ENCODE results near the gene OR1N2. TPM values are rescaled to one million over a fixed set of nuclear protein-coding genes. Genes with fewer than 3 reads are reported as not detected.
"Not testable (repeated sequence)": the region's sequence is repeated elsewhere in the genome, so short reads cannot be mapped to it uniquely, and the experiment has no call there.

OR1N2 gene
- total and polyA plus RNA-seq, 2 of the 4 experiments (the other 2 are of a cell fraction), result not detected

GRCh38 chr9:122531157-122531556 lies 21.8 kb upstream of the OR1N2 start:
- CTCF ChIA-PET; dilution Hi-C loops (cut with HindIII; ENCODE audit: low sequenced_read_pairs, unreplicated experiment): not testable (repeated sequence)

More at GRCh38 chr9:122531157-122531556, 21.8 kb upstream of the OR1N2 start:
- in situ Hi-C loops (cut with MboI; ENCODE audit: low sequenced_read_pairs); H3K36me3 ChIP-seq (ENCODE audit: control insufficient read depth, insufficient read depth, low read length); H3K27me3 ChIP-seq (ENCODE audit: control insufficient read depth, insufficient read depth, low read length); H3K9ac ChIP-seq (ENCODE audit: low read depth, low read length); H2AK5ac ChIP-seq (ENCODE audit: low read depth, low read length); H3K79me1 ChIP-seq (ENCODE audit: low read depth in 1 of 2, low read length in 2 of 2); DNase-seq; H3K4me1 ChIP-seq (ENCODE audit: control insufficient read depth, insufficient read depth, low read length); H2BK5ac ChIP-seq (ENCODE audit: low read depth, low read length, poor library complexity, severe bottlenecking); H3K56ac ChIP-seq (ENCODE audit: extremely low read depth, insufficient read depth, low read length); H4K20me1 ChIP-seq (ENCODE audit: insufficient read depth, low read length); ATAC-seq (ENCODE audit: low read depth); H2BK20ac ChIP-seq (ENCODE audit: low read depth, low read length); H2AFZ ChIP-seq (replicated peaks; ENCODE audit: low read length, poor library complexity); H2BK15ac ChIP-seq (ENCODE audit: low read depth, low read length); H3K4ac ChIP-seq (ENCODE audit: low read depth, low read length); H4K5ac ChIP-seq (ENCODE audit: low read depth, low read length); H3K9me1 ChIP-seq (ENCODE audit: insufficient read depth, low read length); BruUV-seq (replicated peaks); H4K8ac ChIP-seq (ENCODE audit: low read depth in 2 of 2, low read length in 2 of 2); H3K9me3 ChIP-seq (ENCODE audit: control insufficient read depth, insufficient read depth, low read length); H2BK120ac ChIP-seq (ENCODE audit: low read depth, low read length); H3K23ac ChIP-seq (ENCODE audit: low read depth, low read length); POLR2A ChIA-PET (ENCODE audit: unreplicated experiment); H3K18ac ChIP-seq (ENCODE audit: low read depth, low read length); H3K4me3 ChIP-seq (ENCODE audit: insufficient read depth, low read depth, low read length); H3K14ac ChIP-seq (replicated peaks; ENCODE audit: low read depth, low read length); H3K27ac ChIP-seq (ENCODE audit: insufficient read depth, low read length); H2AK9ac ChIP-seq (replicated peaks; ENCODE audit: low read depth, low read length, poor library complexity); intact Hi-C loops (cut with micrococcal nuclease); H3K4me2 ChIP-seq (ENCODE audit: low read depth, low read length); H4K91ac ChIP-seq (ENCODE audit: insufficient read depth, low read depth, low read length): not testable (repeated sequence)
- 0% methylated on average over 1 of the region's 4 CpGs; no CpG with 5 or more reads in 1 of the 2 experiments for WGBS, 2 experiments (ENCODE audit: extremely low coverage in 2 of 2, insufficient read length in 1 of 2)
